HG03066 (cell line): ENCODE results near the gene CRACDL.

Experiments used
- ATAC-seq: cut with Tn5 transposase; IDR thresholded peaks from one replicate; pipeline ENCODE4 v1.9.1; 2021; ENCODE audit warnings: low read depth; ENCODE audit not compliant: unreplicated experiment

The CRACDL gene

DNA sequence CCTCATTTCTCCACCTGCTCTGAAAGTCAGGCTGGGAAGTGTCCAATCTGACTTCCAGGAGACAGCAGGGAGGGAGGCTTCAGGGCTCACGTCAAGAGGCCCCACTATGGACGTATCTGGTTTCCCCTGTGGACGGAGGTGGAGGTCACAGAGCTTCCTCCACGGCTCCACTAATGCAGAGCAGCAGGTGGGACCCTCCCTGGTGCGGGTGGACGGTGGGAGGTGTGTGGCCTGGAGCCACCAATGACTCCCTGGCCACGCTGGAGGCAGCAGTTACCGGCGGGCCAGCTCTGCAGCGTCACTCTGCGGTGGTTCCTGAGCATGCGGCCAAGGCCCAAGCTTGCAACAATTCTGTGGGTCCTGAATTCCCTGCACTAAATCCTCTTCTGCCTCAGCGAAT is 9.0 kb downstream of the CRACDL start:
- no peak for ATAC-seq

DNA sequence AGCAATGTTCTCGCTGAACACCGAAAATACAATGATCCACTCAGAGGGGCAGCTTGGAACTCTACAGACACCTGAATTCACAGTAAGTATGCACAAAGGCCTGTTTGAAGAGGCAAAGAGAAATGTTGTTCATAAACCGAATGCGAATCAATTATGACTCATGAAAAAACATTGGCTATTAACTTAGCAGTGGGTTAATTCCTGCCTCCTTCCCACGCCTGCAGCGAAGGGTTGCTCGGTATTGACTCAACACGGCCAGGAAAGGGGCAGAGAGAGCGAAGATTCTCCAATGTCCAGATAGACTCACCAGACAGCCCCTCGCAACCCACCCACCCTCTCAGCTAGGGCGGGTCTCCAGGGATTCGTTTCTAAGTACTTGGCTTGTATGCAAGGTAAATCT is 9.4 kb downstream of the CRACDL start:
- no peak for ATAC-seq

DNA sequence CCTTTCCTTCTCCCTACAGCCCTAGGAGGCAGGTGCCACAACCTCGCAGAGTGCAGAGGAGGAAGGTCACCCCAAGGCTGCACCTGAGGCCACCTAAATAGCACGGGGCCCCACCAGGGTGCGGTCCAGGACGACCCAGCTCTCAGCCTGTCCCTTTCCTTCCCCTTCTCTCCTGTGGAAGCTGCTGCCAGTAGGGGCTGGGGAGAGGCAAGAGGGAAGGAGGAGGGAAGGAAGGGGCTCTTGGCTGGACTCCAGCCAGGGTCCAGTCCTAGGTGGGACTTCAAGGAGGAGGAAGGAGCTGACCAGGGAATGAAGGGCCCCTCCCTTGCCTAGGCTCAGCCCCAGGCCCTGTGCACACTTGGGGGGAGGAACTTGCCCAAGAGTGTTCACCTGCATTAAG is 11.1 kb downstream of the CRACDL start:
- no peak for ATAC-seq

DNA sequence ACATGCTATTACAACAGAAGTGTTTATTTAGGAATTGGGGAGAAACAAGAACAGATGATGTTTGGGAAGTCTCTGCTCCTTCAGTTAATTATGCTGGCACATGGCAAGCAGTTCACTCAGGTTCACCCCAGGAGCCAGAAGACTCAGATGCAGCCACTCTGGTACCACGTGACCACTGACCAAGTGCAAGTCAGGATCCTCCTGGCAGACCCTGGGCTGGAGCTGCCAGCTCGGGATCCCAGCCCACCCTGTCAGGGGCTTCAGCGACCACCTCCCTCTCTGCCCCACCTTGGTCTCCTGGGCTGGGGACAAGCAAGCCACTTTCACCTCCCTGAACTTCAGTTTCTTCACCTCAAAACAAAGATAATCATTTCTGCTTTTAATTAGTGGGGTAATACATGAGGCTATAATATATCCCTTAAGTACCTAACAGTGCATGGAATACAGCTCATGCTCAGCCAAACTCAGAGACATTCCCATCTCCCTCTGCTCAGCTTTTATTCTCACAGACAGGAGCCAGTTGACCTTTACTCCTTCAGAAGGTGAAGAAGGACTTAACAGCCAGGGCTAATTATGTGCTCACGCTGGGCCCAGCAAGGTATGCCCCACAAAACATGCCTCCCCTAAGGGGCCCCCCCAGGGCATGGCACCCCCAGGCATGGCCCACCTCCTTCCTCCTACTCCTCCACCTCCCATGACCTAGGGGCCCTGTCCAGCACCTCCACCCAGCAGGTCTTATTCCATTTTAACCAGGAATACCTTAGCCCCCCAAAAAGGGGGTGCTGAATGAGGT is 11.8 kb downstream of the CRACDL start:
- ATAC-seq, result no peak

DNA sequence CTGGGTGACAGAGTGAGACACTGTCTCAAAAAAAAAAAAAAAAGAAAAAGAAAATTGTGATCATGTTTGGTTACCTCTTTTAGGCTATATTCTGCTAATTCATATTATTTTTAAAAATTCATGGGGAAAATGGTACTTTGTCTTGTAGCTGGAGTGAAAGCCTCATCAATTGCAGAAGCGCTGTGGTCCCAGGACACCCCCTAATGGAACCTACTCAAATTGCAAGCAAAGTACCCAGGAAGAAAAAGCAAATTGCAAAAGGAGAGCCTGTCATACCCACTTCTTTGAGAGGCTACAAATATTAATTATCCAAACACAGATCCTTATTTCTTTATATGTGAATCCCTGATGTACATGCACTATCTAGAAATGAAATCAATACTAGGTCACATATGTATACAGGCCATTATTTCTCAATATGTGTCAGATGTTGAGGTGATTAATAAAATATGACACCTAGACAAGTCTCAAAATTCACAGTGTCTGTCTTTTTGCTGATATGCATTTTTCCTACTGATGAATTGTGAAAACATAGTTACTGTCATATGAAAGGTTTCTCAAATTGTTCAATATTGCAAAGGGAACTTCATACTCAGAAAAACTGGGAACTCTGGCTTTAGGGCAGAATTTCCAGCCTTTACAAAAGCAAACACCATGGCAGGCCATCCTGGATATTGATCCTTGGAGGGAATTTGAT is 12.6 kb downstream of the CRACDL start:
- no peak for ATAC-seq

DNA sequence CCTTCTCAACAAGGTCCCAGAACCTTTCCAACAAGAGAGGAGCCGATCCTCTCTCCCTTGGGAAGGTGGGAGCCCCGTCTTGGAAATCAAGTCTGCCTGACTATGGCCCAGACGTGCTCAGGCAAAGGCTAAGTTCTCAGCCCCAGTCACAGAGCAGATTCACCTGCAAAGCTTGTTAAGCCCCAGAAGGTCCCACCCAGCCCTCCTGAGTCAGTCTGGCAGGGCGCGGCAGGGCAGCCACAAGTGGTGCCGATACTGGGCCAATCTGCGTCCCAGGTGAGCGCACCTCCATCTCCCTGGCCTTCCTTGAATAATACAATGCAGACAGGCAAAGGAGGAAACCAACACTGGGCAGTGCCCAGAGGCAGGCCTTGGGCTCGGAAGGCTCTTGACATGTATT is 15.0 kb downstream of the CRACDL start:
- no peak for ATAC-seq

DNA sequence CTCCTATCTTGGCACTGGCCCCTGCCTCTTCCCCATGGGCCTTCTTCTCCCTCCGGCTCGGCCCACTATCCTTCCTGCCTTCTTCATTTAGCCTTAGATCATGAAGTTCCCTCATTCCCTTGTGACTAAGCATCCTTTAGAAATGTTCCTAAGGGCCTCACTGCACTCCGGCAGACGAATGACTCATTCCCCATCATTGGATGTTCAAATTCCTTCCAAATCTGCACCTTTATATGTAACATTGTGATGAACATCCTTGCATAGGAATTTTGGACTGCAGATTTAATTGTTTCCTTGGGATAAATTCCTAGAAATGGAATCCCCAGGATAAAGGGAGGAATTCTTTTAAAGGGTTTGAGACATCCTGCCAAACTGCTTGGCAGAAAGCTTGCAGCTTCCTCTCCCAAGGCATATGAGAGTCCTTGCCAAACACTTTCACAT is 19.0 kb downstream of the CRACDL start:
- ATAC-seq, result no peak

DNA sequence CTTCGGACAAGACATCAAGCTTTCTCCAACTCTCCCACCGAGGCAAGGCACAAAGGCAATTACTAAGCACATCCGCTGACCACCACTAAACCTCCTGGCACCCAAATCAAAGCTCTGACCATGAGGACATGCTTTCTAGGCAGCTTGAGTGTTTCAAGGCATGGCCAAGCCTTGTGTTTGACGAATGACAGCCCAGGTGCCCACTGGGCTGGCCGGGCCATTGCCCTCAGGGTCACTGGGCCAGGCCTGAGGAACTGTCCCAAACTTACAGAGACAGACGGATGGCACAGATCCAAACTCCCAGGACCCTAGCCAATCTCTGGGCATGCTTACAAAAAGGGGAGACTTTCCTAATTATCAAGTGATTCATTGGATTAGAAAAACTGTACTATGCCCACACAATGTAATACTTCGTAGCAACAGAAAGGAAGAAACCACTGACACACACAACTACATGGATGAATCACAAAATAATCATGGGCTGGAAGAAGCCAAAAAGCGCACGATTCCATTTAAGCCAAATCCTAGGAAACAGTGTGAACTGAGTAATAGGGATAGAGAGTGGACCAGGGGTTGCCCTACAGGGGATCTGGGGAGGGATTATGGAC is 20.2 kb downstream of the CRACDL start:
- ATAC-seq, result no peak

DNA sequence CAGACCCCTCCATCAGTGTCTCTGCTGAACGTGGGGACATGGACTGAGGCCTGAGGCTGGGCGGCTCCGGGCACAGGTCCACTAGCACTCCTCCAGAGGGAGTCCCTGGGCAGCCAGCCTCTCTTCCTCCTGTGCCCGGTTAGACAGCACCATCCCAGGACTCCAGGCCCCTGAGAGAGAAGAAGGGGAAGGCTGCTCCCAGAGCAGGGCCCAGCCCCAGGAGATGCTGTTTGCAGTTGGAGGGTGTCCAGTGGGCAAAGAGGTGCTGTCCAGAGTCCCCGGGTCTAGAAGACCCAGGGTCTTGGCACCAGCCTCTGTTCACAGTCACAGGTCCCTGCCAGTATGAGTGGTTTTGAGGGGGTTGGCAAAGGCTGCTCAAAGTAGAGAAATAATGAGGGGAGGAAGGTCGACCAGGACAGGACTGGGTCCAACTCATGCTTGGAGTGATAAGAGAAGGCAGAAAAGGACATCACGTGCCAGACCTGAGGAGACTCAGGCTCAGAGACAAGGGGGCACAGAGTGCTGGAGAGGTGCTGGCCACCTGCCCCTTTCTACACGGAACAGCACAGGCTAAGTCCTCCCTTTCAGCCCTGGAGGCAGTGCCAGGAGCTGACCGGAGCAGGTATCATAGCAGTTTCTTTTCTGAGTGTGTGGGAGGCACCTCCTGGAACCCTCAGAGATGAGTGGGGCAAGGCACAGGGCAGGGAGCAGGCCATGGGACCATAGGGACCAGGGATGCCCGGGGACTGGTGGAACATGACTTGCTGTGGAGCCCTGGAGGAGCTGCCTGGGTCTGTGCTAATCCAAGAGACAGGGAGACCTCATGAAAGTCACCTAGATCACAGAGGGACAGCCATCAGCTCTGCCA is 21.1 kb downstream of the CRACDL start:
- ATAC-seq, result no peak

DNA sequence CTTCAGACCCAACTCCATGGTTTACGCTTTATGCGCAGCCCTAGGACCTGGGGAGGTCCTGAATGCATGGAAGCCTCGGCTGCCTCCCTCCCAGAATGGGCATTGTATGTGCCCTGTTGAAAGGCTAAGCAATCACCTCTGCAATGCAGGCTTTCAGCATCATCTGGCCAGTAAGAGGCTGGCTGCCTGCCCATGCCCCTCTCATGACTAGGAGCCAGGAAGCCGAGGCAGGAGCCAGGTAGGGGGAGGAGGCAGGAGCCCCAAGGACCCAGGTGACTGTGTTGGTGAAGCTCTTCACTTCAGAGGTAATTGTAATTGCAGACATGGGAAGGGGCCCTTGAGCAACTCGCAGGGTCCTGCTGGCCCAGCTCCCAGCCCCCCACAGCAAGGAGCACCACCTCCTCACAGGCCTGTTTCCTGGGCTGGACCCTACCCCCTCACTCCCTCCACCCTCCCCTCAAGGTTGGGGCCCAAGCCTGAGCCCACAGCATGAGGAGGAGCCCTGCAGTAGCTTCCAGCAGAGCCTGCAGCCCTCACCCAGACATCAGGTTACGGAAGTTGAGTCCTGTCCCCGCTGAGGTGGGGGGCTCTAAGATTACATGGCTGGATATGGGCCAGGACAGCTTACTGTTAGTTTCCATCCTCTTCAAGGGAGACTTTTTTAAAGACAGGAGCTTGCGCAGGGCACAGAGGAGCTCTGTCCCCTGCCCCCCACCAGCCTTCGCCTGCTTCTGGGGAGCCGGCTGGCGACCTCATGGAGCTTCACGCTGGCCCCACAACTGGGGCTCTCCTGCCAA is 21.9 kb downstream of the CRACDL start:
- no peak for ATAC-seq

DNA sequence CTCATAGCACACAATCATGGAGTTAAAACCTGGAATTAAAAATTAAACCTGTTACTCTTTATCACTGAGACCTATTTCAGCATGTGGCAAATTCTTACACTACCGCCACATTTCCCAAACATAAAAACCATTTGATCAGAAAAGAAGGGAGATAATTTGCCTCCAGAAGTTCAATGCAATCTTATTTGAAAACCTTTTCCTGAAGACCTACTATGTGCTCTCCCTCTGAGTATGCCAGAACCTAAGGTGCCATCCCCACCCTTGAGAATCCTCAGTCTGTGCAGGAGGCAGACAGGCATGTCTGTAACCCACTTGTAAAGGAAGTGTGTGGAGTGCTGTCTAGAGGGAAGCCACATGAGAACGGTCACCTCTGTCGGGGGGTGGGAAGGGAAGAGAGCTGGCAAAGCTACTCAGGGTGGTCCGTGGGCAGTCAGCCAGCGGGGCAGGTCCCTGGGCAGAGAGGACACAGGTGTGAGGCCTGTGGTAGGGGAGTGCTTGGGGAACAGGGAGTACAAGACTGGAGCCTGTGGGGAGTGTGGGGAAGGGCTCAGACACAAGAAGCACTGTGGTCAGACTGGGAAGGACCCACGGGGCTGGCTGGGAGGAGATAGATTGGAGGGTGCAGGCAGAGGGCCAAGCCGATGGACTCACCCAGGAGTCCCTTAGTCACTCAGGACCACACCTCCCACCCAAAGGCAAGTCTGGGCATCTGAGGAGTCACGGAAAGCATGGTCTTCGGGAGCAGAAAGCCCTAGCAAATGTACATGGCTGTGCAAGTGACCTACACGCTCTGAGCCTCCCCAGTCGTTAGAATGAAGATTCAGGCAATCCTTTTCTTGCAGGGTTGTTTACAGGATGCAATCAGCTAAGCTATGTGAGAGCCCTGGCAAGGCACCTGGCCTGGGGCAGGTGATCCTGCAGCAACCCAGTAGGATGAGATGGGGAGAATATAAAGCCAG is 22.8 kb downstream of the CRACDL start:
- no peak for ATAC-seq

DNA sequence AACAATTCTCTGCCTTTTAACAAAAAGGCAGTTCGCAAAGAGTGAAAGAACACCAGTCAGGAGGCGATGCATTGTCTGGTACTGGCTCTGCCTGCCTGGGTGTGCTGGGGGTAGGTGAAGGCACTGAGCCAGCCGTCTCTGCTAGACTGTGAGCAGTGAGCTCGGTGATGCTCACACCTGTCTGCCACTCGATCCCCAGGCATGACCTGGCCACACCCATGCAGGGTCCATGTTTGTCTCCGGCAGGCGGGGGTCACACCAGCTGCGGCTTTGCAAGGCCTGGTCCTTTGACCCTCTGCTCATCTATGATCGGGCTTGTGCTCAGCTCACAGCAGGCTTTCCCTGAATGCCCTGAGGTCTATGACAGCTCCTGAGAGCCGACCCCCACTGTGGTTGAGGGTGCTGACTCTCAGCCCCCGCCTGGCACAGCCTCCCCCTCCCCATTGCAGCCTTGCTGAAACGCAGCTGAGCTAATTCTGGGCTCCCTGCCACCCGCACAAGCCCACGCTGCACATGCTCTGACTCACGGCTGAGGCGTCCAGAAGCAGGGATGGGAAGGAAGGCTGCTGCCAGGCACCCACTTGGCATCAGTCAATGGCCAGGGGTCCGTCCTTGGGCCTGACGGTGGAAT is 23.7 kb downstream of the CRACDL start:
- no peak for ATAC-seq

DNA sequence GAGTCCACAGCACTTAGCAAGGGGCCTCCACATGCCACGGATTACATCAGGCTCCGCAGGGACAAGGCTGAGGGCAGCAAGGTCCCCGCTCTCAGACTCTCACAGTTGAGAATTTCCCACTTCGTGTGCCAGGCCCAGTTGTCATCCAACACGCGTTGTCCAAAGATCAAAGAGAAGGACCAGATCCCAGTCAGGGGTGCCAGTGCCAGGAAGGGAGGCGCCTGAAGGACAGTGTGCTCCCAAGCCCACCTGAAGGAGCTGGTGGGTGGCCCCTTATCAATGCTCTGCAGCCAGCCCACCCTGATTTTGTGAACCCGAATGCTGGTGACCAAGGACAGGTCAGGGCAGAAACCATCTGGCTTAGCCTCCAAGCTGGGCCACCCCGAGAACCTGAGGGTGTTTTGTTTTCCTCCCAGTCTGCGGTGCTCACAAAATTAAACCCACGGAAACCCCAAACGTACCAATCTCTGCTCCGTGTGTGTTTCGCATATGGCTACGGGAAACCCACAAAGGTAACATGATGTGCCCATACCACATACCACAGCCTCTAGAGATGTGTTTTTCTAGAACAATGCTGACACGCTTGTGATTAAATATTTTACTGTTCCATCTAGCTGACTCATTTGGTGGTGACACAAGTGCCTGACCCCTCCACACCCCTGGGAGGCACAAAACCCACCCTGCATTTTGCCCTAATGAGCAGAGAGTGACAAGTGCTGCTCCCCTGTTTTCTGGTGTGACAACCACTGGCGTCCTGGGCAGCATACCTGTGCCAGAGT is 24.5 kb downstream of the CRACDL start:
- ATAC-seq, result no peak

DNA sequence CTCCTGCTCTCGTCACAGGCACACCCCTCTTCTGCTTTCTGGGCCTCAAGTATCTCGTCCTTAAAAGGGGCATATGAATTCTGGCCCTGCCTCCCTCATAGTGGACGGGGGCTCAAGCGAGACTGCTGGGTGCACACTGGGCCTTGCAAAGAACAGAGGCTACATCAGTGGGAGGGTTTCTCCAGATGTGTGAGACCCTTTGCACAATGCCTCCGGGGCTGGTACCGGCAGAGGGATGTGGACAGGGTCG is 25.0 kb downstream of the CRACDL start:
- ATAC-seq, result no peak

DNA sequence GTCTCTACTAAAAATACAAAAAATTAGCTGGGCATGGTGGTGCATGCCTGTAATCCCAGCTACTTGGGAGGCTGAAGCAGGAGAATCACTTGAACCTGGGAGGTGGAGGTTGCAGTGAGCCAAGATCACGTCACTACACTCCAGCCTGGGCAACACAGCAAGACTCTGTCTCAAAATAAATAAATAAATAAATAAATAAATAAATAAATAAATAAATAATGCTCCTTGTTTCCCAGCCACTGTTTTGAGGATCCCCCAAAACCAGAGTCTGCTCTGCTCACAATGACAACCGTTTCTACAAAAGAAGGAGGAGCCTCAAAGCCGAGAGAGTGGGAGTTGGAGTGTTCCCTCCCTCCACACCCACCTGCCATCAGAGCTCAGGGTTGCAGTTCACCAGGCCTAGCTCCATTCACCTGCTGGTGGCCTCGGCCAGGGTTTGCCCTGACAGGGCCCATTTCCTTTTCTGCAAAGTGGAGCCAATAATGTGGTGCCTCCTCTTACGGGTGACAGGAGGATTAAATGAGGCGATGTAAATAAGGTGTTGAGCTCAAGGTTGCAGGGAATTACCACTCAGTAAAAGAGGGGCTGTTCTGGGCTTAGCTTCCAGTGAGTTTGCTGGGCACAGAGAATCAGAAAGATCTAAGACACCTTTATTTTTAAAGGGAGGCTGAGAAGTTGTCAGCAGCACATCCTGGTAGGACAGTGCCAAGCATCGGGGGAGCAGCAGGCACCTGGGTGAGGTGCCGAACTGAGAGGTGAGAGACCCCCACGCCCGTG is 25.5 kb downstream of the CRACDL start:
- no peak for ATAC-seq

DNA sequence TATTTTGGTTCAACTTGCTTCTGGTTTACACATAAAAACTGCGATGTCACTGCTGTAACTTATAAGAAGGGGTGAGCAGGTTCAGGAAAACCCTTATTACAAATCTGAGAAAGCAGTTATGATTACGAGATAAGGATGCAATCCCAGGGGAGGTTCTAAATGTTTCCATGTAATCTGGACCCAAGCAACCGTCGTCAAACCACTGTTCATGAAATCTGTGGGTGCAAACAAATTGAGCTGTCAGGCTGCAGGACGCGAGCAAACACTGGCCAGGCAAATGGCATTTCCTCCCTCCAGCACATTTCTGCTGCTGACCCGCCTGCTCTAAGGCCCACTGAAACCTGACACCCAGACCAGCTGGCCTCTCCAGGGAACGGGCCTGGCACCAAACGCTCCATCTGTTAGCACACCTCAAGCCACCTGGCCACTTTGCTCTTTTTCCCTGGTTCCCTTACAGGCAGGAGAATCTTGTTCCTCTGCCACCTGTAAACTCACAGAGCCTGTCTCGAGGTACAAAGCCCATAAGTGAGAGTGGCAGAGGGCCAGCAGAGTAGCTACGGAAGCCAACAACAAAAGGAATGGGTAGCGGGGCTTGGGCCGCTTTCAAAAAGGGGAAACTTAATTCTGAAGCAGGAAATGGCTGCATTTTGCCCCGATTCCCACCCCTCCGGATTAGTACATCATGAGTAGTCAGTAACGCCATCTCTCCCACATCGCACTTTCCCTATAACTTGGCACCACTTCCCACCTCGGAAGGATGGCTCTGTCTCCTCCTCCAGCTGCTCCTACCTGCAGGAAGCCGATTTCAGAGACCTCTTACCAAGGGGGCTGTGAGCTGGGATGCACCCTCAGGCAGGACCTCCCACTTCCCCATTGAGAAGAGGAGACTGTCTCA is 26.5 kb downstream of the CRACDL start:
- ATAC-seq, result no peak
